Spleen (tissue), 11 donors: ENCODE measurements around the gene HOXD11. TPM values are rescaled to one million over a fixed set of nuclear protein-coding genes. Genes with fewer than 3 reads are reported as not detected.

Experiments used
- DNase-seq: peaks from one replicate; pipeline ENCODE4 v3.0.0-alpha.2; 2020
- H3K27ac ChIP-seq, 8 donors: fragments of 200-600 bp; sonication (generic) in 7 of 8; 1 replicate in 4 of 8; 2 replicates in 4 of 8; pipeline versions ENCODE4 v1.5.0 to v1.8.0; 2016 to 2021; ENCODE audit warnings: inconsistent platforms in 4 of 8, mild to moderate bottlenecking in 4 of 8, moderate library complexity in 1 of 8
- H3K27me3 ChIP-seq, 7 donors: fragments of 200-600 bp; sonication (generic) in 6 of 7; replicated peaks in 1 of 7; 1 replicate in 4 of 7; 2 replicates in 3 of 7; pipeline versions ENCODE4 v1.5.0 to v1.8.0; 2016 to 2021; ENCODE audit warnings: inconsistent platforms in 3 of 7, mild to moderate bottlenecking in 1 of 7
- H3K36me3 ChIP-seq, 6 donors: fragments of 200-600 bp; sonication (generic) in 5 of 6; 1 replicate in 4 of 6; 2 replicates in 2 of 6; pipeline versions ENCODE4 v1.5.0 to v1.8.0; 2016 to 2021; ENCODE audit warnings: inconsistent platforms in 2 of 6
- H3K4me1 ChIP-seq, 6 donors: fragments of 200-600 bp; sonication (generic) in 5 of 6; 1 replicate in 3 of 6; 2 replicates in 3 of 6; pipeline versions ENCODE4 v1.5.0 to v1.8.0; 2016 to 2021; ENCODE audit warnings: inconsistent platforms in 3 of 6
- H3K4me3 ChIP-seq, 8 donors: fragments of 200-600 bp; sonication (generic) in 7 of 8; 1 replicate in 4 of 8; 2 replicates in 4 of 8; pipeline versions ENCODE4 v1.5.0 to v1.8.0; 2016 to 2021; ENCODE audit warnings: inconsistent platforms in 4 of 8, mild to moderate bottlenecking in 4 of 8, moderate library complexity in 2 of 8
- H3K9me3 ChIP-seq, 8 donors: fragments of 200-600 bp; sonication (generic) in 7 of 8; 1 replicate in 4 of 8; 2 replicates in 4 of 8; pipeline versions ENCODE4 v1.5.0 to v1.8.0; 2016 to 2021; ENCODE audit warnings: inconsistent platforms in 4 of 8
- CTCF ChIP-seq, 11 experiments: fragments of 200-600 bp in 7 of 11; fragments of 450-650 bp in 4 of 11; sonication (generic) in 4 of 11; IDR thresholded peaks in 8 of 11; conservative IDR thresholded peaks in 3 of 11; 1 replicate in 7 of 11; 2 replicates in 4 of 11; pipeline versions ENCODE4 v1.4.0 to v1.8.0; 2016 to 2021; ENCODE audit warnings: antibody characterized with exemption in 11 of 11, inconsistent platforms in 4 of 11, mild to moderate bottlenecking in 1 of 11
- POLR2A ChIP-seq, 3 donors: fragments of 450-650 bp; IDR thresholded peaks; one replicate each; pipeline ENCODE4 v1.5.1; 2017; ENCODE audit warnings: antibody characterized with exemption in 3 of 3, mild to moderate bottlenecking in 1 of 3
- POLR2AphosphoS5 ChIP-seq, 3 donors: sonication (generic); formaldehyde crosslinking; IDR thresholded peaks; one replicate each; pipeline ENCODE4 v1.5.1; 2017; ENCODE audit warnings: antibody characterized with exemption in 3 of 3
- WGBS, 5 donors: extraction: QIAGEN DNeasy Blood & Tissue Kit in 3 of 5; methylation state at CpG; one replicate each; pipeline versions ENCODE4 v1.1.5 to v1.1.7; 2013 to 2018; 5-methylcytosine and 5-hydroxymethylcytosine counted together
- intact Hi-C: fragments of 100-400 bp; cut with DNase I; formaldehyde crosslinking; loops from one replicate; pipeline ENCODE4 v1.15.0; 2023; ENCODE audit warnings: low total_unique reads
- polyA plus RNA-seq, 3 donors: library from polyadenylated mRNA; stranded (reverse); fragments of 200-250 nt; gene quantifications; one replicate each; pipeline ENCODE4 v1.2.1, GENCODE V29; 2013
- total RNA-seq, 7 donors: library from RNA; depleted of rRNA in 3 of 7; stranded (reverse); fragments of >200 nt in 3 of 7; fragmentation: NEBNext Ultra II Directional in 4 of 7; extraction: Animal tissue kit (Norgen Biotek cat#: 25700) in 4 of 7; gene quantifications; one replicate each; pipeline versions ENCODE4 v1.1.0 to v1.2.1, GENCODE V29; 2016 to 2021
- donor health status: healthy with polysubstance abuse.
- donor health status: DM: no; HTN: no; CAD: no; lungs with moderate emphysema.
- donor health status: DM: no; HTN: no; CAD: no.
- donor health status: Bipolar disorder and iron deficiency.
- donor health status: healthy.
- donor health status: DM: no; HTN: no; CAD: no.
- donor health status: DM: yes; HTN: yes; CAD: no.

The HOXD11 gene
- total and polyA plus RNA-seq, 10 donors = not detected

GRCh38 chr2:176105730-176106580 lies 1.1 kb upstream of the HOXD11 start:
- no peak overlapping the region for H3K27ac ChIP-seq
- peaks cover 0 to 5% (median 0%) of the 10 kb centered on the region in 8 donors for H3K9me3 ChIP-seq
- peaks cover 10 to 56% (median 34%) of the 10 kb centered on the region in 6 donors for H3K4me1 ChIP-seq
- DNase-seq = no peak
- WGBS, 5 donors = 6 to 10% (median 7%) methylated on average over 25 of the region's 25 CpGs
- TF ChIP-seq POLR2AphosphoS5 (IDR thresholded peaks at IDR 0.05) = no peak
- no peaks in the 10 kb centered on the region for H3K36me3 ChIP-seq
- peaks cover 27 to 100% (median 99%) of the 10 kb centered on the region in 7 donors for H3K27me3 ChIP-seq
- intact Hi-C loops = no loop called here
- H3K4me3 ChIP-seq = peak overlapping the region in 3 of 8 donors; percentile 23 to 62 (median 26)

GRCh38 chr2:176107731-176108181 lies 676 bp downstream of the HOXD11 start:
- WGBS, 5 donors = 2 to 16% (median 7%) methylated on average over 22 to 59 of the region's 59 CpGs
- DNase-seq = no peak
- Histone ChIP-seq H3K4me3 (peak overlapping the region in 1 of 8 donors; percentile 62), H3K27ac (no peak overlapping the region), H3K36me3 (no peaks in the 10 kb centered on the region), H3K27me3 (peaks cover 30 to 100% (median 99%) of the 10 kb centered on the region in 7 donors), H3K9me3 (peaks cover 0 to 5% (median 0%) of the 10 kb centered on the region in 8 donors), H3K4me1 (peaks cover 10 to 63% (median 41%) of the 10 kb centered on the region in 6 donors)
- TF ChIP-seq POLR2A (IDR thresholded peaks at IDR 0.05) = no peak
- TF ChIP-seq CTCF (IDR thresholded peaks at IDR 0.05 in 8 of 11, conservative IDR thresholded peaks at IDR 0.05 in 3 of 11) = no peak
- no peak for TF ChIP-seq POLR2AphosphoS5 (IDR thresholded peaks at IDR 0.05)
- intact Hi-C loops = no loop called here

- no peak for TF ChIP-seq CTCF (IDR thresholded peaks at IDR 0.05 in 8 of 11, conservative IDR thresholded peaks at IDR 0.05 in 3 of 11)
- H3K27ac ChIP-seq = no peak overlapping the region
- intact Hi-C loops = no loop called here
- H3K36me3 ChIP-seq = no peaks in the 10 kb centered on the region
- WGBS, 5 donors = 9 to 17% (median 11%) methylated on average over 25 to 26 of the region's 26 CpGs
- peak overlapping the region in 1 of 8 donors; percentile 62 for H3K4me3 ChIP-seq
- H3K9me3 ChIP-seq = peaks cover 0 to 5% (median 0%) of the 10 kb centered on the region in 8 donors
- peaks cover 10 to 55% (median 35%) of the 10 kb centered on the region in 6 donors for H3K4me1 ChIP-seq
- DNase-seq = peak; percentile 53
- peaks cover 23 to 100% (median 97%) of the 10 kb centered on the region in 7 donors for H3K27me3 ChIP-seq
These were observed 2.3 kb downstream of the HOXD11 start for GRCh38 chr2:176109192-176109901.

- intact Hi-C loops = loop anchor here (10.0 kb wide), 1 partner anchor 705 kb away; no protein-coding TSS in a partner anchor
- no peak overlapping the region for H3K4me3 ChIP-seq
- no peak overlapping the region for H3K27ac ChIP-seq
- TF ChIP-seq POLR2AphosphoS5 (IDR thresholded peaks at IDR 0.05) (no peak), CTCF (IDR thresholded peaks at IDR 0.05 in 8 of 11, conservative IDR thresholded peaks at IDR 0.05 in 3 of 11) (no peak), POLR2A (IDR thresholded peaks at IDR 0.05) (no peak)
- peaks cover 23 to 100% (median 97%) of the 10 kb centered on the region in 7 donors for H3K27me3 ChIP-seq
- no peaks in the 10 kb centered on the region for H3K36me3 ChIP-seq
- DNase-seq = no peak
- peaks cover 10 to 49% (median 29%) of the 10 kb centered on the region in 6 donors for H3K4me1 ChIP-seq
- peaks cover 0 to 5% (median 0%) of the 10 kb centered on the region in 8 donors for H3K9me3 ChIP-seq
- 15 to 22% (median 18%) methylated on average over 4 of the region's 4 CpGs for WGBS, 5 donors
These were observed 2.9 kb downstream of the HOXD11 start for GRCh38 chr2:176109946-176110345.
